CD4-positive, alpha-beta T cell treated with Interleukin-12 subunit alpha and Interleukin-12 subunit beta, for 1 hour (primary cell): ENCODE results near the gene SOX2.

Experiments
- DNase-seq: peaks from one replicate; pipeline ENCODE4 v3.0.0-alpha.2; 2020

Gene SOX2

DNA sequence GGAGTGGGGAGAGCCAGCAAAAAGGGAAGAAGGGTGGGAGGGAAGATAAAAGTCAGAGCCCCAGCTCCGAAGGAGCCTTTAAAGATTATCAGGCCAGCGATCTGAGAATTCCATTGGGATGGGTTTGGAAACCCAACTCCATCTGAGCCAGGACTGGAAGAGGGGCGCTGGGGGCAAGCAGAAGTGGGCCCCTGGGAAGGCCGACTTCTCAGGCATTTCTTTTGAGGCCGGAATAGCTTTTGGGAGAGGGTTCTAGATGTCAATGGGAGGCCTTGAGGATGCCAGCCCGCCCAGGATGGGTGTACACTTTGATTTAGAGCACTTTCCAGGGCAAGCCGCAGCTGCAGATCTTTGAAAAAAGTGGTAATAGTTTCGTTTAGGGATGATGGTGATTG, 6.6 kb upstream of the SOX2 start:
- no peak for DNase-seq

DNA sequence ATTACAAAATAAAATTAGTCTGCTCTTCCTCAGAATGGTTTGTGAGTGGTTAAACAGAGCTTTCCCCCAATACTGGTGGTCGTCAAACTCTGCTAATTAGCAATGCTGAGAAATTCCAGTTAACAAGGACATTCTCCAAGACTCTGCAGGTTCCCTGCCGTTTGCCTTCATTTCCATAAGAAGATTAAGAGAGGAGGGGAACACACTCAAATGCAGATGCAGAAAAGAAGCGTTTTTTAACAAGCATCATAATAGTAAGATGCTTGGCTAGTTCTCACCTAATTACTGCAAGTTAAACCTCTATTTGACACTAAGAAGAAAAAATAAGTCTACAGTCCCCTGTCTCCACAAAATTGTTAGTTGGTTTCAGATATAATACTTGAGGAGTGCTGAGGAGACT, 3.7 kb upstream of the SOX2 start:
- no peak for DNase-seq

DNA sequence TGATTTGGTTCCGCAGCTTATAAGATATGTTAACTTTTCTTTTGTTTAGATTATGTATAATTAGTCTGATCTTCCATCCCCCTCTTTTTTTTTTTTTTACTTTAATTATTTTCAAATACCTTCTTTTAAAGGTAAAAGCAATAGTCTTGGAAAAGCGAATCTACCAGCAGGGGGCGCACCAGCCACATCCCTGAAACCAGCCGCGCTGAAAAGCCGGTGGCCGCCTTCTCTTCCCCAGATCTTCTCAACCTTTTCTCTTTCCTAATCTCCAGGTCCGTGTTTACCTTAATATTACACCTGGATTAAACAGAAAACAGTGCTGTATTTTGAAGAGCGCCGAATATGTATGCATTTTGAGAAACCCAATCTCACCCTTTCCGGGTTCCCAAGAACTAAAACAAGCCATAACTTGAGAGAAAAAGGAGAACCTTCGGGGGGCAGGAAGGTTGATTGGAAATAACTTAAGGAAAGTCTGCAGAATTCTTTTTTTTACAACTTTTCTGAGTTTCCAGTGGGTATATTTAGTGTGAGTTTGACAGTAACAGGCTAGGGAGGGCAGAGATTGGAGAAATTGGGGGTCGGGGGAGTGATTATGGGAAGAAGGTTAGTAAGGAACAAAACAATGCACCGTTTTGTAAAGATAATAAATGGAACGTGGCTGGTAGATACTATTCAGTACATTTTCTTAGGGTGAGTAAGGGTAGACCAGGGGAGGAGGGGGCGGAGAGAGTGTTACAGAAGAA, 2.0 kb upstream of the SOX2 start:
- DNase-seq = peak; percentile 51

DNA sequence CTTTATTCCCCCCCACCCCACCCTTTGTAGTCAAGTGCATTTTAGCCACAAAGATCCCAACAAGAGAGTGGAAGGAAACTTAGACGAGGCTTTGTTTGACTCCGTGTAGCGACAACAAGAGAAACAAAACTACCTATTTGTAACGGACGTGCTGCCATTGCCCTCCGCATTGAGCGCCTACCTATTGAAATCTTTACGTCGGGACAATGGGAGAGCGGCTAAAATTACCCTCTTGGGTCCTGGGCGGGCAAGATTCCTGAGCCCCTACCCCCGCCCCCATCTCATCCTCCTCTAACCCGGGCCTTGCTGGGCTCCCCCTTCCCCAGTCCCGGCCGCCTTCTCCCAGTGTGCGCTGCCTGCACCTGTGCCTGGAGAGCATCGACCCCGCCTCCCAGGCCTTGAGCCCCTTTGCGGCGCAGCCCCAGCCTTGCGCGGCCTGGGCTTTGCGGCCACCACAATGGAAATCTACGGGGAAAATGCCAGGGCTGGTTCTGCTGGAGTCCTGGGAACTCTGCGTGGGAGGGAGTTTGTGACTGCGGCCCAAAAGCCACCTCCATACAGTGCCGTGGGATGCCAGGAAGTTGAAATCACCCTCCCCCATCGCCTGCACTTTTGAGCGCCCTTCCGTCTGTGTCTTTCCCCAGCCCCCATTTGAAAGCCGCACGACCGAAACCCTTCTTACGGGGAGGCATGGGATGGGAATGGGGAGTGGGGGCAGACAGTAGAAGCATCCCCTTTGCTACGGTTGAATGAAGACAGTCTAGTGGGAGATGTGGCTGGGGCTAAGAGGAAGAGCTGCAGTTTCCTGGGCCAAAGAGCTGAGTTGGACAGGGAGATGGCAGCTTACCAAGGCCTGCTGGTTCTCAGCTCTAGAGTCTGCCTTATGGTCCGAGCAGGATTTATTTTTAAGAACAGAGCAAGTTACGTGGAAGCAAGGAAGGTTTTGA, 1.1 kb upstream of the SOX2 start:
- no peak for DNase-seq

DNA sequence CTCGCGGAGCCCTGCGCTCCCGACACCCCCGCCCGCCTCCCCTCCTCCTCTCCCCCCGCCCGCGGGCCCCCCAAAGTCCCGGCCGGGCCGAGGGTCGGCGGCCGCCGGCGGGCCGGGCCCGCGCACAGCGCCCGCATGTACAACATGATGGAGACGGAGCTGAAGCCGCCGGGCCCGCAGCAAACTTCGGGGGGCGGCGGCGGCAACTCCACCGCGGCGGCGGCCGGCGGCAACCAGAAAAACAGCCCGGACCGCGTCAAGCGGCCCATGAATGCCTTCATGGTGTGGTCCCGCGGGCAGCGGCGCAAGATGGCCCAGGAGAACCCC, 464 bp downstream of the SOX2 start:
- no peak for DNase-seq

DNA sequence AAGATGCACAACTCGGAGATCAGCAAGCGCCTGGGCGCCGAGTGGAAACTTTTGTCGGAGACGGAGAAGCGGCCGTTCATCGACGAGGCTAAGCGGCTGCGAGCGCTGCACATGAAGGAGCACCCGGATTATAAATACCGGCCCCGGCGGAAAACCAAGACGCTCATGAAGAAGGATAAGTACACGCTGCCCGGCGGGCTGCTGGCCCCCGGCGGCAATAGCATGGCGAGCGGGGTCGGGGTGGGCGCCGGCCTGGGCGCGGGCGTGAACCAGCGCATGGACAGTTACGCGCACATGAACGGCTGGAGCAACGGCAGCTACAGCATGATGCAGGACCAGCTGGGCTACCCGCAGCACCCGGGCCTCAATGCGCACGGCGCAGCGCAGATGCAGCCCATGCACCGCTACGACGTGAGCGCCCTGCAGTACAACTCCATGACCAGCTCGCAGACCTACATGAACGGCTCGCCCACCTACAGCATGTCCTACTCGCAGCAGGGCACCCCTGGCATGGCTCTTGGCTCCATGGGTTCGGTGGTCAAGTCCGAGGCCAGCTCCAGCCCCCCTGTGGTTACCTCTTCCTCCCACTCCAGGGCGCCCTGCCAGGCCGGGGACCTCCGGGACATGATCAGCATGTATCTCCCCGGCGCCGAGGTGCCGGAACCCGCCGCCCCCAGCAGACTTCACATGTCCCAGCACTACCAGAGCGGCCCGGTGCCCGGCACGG, 991 bp downstream of the SOX2 start:
- no peak for DNase-seq

DNA sequence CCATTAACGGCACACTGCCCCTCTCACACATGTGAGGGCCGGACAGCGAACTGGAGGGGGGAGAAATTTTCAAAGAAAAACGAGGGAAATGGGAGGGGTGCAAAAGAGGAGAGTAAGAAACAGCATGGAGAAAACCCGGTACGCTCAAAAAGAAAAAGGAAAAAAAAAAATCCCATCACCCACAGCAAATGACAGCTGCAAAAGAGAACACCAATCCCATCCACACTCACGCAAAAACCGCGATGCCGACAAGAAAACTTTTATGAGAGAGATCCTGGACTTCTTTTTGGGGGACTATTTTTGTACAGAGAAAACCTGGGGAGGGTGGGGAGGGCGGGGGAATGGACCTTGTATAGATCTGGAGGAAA, 1.5 kb downstream of the SOX2 start:
- no peak for DNase-seq

DNA sequence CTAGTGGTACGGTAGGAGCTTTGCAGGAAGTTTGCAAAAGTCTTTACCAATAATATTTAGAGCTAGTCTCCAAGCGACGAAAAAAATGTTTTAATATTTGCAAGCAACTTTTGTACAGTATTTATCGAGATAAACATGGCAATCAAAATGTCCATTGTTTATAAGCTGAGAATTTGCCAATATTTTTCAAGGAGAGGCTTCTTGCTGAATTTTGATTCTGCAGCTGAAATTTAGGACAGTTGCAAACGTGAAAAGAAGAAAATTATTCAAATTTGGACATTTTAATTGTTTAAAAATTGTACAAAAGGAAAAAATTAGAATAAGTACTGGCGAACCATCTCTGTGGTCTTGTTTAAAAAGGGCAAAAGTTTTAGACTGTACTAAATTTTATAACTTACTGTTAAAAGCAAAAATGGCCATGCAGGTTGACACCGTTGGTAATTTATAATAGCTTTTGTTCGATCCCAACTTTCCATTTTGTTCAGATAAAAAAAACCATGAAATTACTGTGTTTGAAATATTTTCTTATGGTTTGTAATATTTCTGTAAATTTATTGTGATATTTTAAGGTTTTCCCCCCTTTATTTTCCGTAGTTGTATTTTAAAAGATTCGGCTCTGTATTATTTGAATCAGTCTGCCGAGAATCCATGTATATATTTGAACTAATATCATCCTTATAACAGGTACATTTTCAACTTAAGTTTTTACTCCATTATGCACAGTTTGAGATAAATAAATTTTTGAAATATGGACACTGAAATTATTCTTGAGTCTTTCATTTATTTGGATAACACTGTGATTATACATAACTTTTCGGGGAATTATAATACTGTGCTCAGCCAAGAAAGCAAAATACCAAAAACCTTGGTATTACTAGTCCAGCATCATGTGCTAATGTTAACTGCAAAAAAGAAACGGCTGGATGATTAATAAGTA, 2.2 kb downstream of the SOX2 start:
- no peak for DNase-seq

DNA sequence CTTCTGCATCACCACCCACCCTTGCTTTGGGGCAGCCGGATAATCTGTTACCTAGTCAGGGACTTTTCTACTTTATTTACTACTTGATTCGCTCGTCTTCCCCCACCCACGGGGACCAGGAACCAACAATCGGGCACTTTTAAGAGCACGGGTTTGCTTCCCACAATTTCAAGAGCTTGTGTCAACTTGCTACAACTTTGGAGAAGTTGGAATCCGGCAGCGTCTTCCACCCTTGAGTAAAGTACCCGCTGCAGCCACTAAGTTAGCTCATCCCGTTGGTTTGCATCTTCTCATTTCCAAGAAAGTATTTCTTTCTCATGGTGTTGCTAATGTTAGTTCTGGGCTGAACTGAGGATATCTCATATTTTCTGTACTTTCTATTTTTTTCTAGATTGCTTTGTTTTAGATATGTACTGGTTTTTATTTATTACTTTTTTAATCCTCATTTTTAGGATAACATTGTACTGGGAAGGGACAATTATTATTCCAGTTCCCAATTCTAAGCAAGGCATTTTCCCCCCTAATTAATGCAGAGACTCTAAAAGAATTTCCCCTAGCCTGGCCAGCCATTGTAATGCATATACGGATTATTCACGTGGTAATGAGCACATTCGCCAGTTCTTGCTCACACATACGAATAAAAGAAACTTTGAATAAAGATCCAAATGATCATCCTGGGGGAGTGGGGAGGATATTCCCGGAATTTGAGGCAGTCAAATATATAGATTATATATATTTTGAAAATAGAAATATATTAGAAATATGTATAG, 4.0 kb downstream of the SOX2 start:
- DNase-seq = no peak

DNA sequence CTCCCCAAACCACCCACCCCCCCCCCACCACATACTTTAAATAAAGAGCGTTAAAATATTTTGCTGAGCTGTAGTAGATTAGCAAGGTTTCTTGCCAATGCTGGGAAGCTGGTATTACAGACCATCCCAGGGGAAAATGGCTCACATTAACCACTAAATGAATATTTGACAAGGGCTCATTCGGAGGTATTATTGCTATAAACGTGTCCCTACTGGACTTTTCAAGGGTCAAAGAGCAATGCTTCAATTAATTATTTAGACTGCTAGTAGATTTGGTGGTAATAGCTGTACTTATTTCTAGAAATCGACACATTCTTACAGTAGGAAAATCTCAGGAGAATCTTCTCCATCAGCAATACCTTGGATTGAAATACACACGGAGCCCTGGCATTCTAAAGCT, 5.2 kb downstream of the SOX2 start:
- DNase-seq = no peak

DNA sequence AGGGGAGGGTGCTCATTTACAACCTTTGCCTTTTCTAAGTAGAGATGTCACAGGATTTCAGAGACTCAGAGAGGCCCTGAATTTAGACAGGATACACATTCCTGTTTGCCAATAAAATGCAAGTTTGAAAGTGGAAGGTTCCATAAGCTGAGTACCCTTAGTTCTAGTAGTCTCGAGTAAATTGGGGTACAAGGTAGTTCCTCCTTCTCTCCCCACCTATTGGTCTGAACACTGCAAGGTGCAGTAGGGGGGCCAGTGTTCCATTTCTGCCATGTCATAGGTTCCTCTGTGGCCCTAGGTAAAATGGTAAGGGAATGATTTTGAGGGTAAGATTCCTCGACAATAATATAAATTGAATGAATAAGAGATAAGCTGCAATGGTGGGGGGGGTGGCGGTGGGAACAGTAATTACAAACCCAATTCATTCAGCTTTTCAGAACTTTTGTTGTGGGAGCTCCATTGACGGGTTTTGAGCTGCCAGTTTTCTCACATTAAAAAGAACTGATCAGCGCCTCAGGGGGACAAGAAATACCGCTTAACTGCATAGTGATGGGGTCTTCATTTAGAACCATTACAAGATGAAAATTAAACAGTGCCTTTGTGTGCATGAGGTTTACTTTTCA, 5.9 kb downstream of the SOX2 start:
- DNase-seq = no peak

DNA sequence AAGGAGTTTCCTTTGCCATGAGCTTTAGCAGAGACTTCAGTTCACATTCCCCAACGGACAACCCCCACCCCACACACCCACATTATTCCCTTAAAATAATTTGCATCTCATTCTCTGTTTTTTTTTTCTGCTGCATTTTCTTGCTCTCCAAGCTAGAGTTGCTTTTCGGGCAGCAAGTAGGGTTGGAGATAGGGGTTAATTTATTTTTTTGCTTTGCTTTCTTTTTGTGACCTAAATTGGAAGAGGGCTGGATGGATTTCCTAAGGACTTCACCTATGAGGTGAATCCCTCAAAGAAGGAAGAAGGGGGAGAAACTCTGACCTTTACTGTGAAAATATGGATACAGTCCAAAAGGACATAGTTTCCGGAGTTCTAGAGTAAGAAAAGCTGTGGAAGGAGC, 6.6 kb downstream of the SOX2 start:
- DNase-seq = no peak

DNA sequence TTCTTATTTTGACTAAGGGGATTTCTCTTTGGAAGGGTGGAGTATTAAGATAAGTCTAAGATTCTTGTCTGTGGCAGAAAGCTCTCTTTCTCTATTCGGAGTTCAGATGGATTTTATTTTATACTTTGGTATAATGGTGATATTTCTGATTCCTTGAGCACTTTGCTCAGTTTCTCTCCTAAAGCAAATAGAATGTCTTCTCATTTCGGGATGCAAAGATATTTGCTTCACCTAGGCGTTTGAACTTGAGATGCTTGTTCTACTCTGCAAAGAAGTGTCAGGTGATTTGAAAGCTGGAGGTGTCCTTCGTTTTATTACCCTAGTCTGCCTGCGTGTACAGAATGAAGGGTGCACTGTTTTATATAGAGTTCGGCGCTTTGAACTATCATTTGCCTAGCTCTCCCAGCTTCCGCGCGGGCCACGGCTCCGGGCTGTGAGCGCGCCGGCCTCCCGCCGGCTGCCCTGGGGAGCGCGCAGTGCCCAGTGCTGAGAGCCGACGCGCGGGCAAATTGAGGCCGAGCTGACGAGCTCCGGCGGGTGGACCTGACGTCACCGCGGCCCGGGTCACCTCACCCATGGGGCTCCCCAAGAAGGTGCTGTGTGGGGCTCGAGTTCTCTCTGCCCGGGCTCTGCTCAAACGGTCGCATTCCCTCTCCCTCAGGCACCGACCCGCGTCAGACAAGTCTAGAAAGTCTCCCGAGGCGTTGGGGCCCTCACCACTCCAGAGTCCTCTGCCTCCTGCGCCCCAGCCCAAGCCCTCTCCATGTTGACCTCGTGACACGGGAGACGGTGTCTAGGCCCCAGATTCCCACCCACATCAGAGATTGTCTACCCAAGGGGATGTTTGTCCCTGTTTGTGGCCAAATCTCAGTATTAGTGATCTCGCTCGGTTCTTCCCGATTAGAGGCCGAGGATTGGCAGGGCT, 7.5 kb downstream of the SOX2 start:
- DNase-seq = no peak

DNA sequence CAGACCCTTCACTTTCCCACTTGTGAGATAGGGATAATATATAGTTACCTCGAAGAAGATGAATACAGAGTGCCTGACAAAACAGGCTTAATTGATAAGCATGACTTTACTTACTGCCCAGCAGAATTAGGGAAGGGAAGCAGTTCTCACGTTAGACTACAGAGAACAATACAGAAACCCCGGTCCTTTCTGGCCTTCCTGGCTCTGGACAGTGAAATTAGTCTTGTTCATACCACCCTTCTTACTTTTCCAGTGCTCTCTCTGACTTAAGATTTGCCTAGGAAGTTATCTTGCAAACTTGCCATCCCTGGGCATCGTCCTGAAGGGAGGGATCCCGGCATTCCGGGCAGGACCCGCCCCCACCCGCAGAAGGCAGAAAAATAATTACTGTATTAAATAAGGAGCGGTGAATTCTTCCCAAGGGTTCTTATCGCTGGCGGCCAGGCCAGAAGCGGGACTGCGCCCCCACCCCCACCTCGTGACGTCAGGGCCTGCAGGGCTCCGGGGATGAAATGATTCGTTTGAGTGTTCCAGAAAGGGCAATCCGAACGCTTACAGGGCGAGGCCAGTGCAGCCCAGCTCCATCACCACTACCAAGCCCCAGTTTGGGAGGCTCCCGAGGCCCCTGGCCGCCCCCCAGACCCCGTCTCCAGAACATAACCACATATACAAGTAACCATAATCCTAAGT, 8.4 kb downstream of the SOX2 start:
- no peak for DNase-seq

DNA sequence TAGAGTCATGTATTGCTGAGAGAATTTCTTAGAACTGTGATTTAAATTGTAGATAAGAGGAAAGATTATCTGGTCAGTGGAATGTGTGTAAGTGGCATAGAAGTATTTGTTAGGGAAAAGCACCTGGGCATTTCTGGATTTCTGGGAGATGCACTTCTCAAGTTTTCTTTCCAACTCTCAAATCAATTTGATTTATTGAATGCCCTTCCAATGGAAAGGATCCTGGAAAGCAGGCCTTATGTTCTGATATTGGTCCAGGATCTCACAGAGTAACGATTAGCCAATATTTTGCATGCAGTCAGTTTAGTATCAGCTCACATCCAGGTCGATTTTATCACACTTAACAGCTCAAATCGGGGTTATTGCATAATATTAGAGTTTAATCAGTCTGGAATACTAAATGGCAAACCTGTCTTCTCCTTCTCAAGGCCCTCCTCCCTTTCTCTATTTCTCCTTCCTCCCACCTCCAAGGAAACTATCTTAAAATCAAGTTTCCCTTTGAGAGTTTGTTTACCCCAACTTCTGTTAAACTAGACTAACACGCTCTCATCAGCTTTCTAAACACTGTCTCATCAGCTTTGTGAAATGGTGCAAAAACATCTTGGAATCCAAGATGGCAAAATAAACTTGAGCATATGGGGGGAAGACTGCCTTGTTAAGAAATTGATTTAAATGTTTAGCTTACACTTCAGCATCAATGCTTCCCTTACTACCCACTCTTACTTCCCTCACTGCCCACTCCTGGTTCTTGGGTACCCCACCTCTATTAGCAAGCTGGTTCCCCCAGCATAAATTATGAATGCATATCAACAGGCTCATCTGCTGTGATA, 9.5 kb downstream of the SOX2 start:
- no peak for DNase-seq

DNA sequence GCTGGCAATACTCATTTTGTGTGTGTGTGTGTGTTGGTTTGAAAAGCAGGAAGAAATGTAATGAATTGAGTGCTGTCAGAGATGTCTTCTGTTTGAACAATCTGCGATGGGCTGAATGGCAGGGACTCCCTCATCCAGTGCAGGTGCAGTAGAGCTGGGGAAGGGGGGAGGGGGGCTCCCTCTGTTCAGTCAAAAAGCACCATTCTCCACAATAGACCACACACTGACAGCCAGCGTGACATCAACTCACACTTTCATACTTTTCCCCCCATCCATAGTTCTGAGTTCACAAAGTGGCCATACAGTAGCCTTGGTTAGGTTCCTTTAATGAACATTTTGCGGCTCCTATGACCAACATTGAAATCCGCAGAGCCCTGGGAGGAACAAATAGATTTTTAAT, 10.4 kb downstream of the SOX2 start:
- no peak for DNase-seq

DNA sequence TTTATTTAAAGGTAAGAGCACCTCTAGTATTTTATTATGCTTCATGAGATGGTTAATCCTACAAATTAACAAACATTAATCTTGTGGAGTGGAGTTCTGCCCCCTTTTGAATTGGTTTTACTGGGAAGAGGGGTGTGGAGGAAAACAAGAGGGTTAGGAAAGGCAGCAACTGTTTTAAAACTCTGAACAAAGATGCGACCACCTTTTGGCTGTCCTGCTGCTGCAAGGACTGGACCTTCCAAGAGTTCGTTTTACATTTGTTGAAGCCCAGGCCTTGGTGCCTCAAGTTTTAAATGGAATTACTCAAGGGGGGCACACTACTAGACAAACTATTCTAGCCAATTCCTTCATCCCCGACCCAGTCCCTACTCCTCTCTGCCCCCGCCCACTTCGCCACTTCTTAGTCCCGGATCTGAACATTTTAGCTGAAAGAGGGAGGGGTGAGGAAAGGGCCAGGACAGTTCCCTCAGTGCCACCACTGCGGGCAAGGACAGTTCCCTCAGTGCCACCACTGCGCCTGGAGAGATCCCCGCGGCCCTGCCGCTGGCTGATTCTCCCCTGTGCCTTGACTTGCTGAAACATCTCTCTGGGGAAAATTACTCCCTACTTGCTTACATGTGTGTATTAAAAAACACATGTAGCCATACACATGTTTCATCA, 11.2 kb downstream of the SOX2 start:
- DNase-seq = no peak

DNA sequence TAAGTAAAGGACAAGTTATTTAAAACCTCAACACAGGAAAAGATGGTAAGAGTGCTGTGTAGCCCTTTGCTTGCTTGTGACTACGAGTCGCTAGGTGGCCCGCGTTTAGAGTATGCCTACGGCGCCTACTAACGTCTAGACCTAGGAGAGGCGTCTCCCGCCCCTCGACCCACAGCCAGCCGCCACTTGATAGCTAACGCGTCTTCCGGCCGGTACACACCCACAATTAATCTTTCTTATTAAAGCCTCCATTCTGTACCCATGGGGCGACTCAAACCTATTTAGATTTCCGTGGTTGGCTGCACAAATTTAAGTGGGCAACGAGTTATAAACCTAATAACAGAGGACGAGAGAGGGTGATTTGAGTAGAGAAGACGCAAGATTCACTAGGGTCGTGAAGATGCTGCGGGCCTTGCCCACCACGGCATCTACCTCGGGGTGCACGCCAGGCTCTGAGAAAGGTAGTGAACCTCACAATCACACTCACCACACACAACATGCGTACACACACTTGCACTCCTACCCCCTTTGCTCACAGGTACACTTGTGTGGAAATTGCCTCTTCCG, 12.0 kb downstream of the SOX2 start:
- no peak for DNase-seq
